Adrenal gland (tissue), 5 donors: ENCODE data around the gene ETFA.

Experiments
- CTCF ChIP-seq, 6 experiments: fragments of 450-650 bp in 4 of 6; fragments of 200-600 bp in 2 of 6; sonication (generic) in 1 of 6; IDR thresholded peaks; 1 replicate in 5 of 6; 2 replicates in 1 of 6; pipeline versions ENCODE4 v1.5.1 to v1.8.0; 2016 to 2021; ENCODE audit warnings: antibody characterized with exemption in 6 of 6, mild to moderate bottlenecking in 2 of 6, moderate library complexity in 1 of 6
- POLR2A ChIP-seq, 2 donors: fragments of 450-650 bp; IDR thresholded peaks; one replicate each; pipeline ENCODE4 v1.6.1; 2017; ENCODE audit warnings: antibody characterized with exemption in 2 of 2, mild to moderate bottlenecking in 2 of 2, moderate library complexity in 1 of 2
- donor health status: DM: no; HTN: no; CAD: no.

- TF ChIP-seq CTCF (IDR thresholded peaks at IDR 0.05): no peak
- no peak for TF ChIP-seq POLR2A (IDR thresholded peaks at IDR 0.05)
These were observed 7.4 kb downstream of the ETFA start for GRCh38 chr15:76303909-76304308.
